ENCODE data around the gene ACSL6.
A peak's percentile ranks its signal among the peaks of the same experiment; 100 is the strongest.

ACSL6 gene

GRCh38 chr5:132046880-132047299, 35.4 kb upstream of the ACSL6 start:
- no peak for DNase-seq

GRCh38 chr5:132044207-132044606, 32.7 kb upstream of the ACSL6 start:
- no peak for DNase-seq

GRCh38 chr5:132037353-132037752, 25.9 kb upstream of the ACSL6 start:
- no peak for DNase-seq

- DNase-seq = no peak
Measured at GRCh38 chr5:132033122-132033521, 21.7 kb upstream of the ACSL6 start.

- no peak for DNase-seq
Measured at GRCh38 chr5:132032196-132032595, 20.7 kb upstream of the ACSL6 start.

GRCh38 chr5:132030610-132031009, 19.2 kb upstream of the ACSL6 start:
- no peak for DNase-seq

- no peak for DNase-seq
Measured at GRCh38 chr5:132029609-132030330, 18.3 kb upstream of the ACSL6 start.

GRCh38 chr5:132027027-132027426, 15.6 kb upstream of the ACSL6 start:
- DNase-seq = no peak

GRCh38 chr5:132026516-132027008, 15.1 kb upstream of the ACSL6 start:
- peak in 1 of 2 donors; percentile 29 for DNase-seq

- no peak for DNase-seq
Measured at GRCh38 chr5:132025403-132025971, 14.0 kb upstream of the ACSL6 start.

GRCh38 chr5:132024789-132025402, 13.4 kb upstream of the ACSL6 start:
- DNase-seq = no peak

- no peak for DNase-seq
Measured at GRCh38 chr5:132024117-132024435, 12.6 kb upstream of the ACSL6 start.

- DNase-seq = no peak
Measured at GRCh38 chr5:132023258-132024116, 12.0 kb upstream of the ACSL6 start.

GRCh38 chr5:132022737-132023136, 11.3 kb upstream of the ACSL6 start:
- peak in 1 of 2 donors; percentile 41 for DNase-seq

GRCh38 chr5:132021654-132022053, 10.2 kb upstream of the ACSL6 start:
- DNase-seq = no peak

GRCh38 chr5:132020568-132021339, 9.3 kb upstream of the ACSL6 start:
- peak in 1 of 2 donors; percentile 12 for DNase-seq

- DNase-seq = peak; percentile 67 to 69
Measured at GRCh38 chr5:132019857-132020555, 8.5 kb upstream of the ACSL6 start.

GRCh38 chr5:132019337-132019736, 7.9 kb upstream of the ACSL6 start:
- no peak for DNase-seq

- no peak for DNase-seq
Measured at GRCh38 chr5:132017738-132018625, 6.5 kb upstream of the ACSL6 start.

GRCh38 chr5:132017316-132017715, 5.9 kb upstream of the ACSL6 start:
- no peak for DNase-seq
